NCI-H1417 treated with DMSO at 0.1 percent for 48 hours (cell line): ENCODE results near the gene UBE2D3.

Source experiments
- DNase-seq: peaks from one replicate; lab custom pipeline; 2025; lab: John Stamatoyannopoulos, UW

The UBE2D3 gene

DNA sequence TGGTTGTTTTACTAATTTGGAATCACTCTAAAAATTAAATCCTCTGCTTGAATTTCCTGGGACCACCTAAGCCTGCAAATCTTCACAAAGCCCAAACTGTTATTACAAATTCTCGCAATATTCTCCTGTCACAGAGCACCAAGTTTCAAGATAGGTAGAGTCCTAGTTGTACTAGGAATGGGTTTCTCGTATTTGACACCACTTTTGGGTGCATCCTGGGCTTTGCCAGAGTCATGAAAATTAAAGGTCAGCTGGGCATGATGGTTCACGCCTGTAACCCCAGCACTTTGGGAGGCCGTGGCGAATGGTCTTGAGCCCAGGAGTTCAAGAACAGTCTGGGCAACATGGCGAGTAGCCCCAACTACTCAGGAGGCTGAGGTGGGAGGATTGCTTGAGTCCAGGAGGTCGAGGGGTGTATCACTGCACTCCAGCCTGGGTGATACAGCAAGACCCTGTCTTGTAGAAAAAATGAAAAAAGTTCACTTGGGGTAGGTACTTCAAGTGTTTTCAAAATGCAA is 36.0 kb downstream of the UBE2D3 start:
- DNase-seq = no peak

DNA sequence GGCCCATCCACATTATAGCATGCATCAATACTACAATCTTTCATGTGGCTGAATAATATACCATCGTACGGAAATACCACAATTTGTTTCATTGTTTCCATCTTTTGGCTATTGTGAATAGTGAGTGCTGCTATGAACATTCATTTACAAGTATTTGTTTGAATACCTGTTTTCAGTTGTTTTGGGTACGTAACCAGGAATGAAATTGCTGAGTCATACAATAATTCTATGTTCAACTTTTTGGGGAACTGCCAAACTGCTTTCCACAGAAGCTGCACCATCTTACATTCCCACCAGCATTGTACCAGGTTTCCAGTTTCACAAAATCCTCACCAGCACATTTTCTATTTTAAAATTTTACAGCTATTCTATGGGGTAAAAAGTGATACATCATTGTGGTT is 38.0 kb downstream of the UBE2D3 start:
- no peak for DNase-seq

DNA sequence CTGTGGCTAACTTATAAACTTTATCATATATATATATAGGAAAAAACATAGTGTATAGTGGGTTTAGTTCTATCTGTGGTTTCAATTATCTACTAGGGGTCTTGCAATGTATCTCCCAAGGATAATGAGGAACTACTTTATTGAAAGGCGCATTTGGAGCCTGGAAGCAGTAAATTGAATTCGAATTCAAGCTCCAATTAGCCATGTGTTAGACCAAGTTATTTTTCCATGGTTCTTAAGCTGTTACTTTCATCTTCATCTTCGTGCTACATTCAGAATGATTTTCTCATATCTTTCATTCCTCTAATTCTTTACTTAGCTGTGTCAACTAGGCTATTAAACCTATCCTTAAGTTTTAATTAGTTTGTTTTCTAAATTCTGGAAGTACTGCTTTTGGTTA is 39.4 kb downstream of the UBE2D3 start:
- no peak for DNase-seq

DNA sequence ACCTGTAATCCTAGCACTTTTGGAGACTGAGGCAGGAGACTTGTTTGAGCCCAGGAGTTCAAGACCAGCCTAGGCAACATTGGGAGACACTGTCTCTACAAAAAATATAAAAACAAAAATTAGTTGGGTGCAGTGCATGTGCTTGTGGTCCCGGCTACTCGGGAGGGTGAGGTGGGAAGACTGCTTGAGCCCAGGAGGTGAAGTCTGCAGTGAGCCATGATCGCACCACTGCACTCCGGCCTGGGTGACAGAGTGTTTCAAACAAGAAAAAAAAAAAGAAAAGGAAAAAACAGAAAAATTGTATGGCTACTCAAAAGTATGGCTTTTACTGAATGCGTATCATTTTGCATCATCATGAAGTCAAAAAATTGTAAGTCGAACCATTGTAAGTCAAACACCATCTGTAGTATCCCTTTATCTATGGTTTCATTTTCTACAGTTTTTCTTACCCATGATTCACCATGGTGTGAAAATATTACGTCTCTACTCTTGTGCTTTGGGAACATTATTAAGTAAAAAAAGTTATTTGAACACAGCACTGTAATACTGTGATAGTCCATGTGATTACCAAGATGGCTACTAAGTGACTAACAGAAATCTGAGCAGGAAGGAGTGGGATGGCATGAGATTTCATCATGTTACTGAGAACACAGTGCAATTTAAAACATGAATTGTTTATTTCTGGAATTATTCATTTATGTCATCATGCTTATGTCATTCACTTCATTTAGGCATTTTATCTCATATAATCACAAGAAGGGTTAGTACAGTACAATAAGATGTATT is 40.1 kb downstream of the UBE2D3 start:
- DNase-seq = no peak

DNA sequence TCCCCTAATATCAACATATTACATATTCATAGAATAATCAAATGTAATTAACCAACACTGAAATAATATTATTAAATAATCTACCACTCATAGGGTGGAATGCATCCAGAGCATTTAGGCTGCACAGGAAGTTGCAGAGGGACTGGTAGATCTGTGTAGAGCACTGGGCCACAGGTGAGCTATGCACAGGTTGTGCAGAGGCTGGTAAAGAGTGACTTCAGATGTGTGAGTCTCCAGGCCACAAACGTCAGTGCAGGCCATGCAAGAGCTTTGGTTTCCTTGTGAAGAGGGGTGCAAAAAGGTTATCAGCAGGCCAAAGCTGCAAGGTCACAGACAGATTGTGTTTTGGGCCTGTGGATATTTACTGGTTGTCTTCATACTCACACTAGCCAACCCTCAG is 41.1 kb downstream of the UBE2D3 start:
- no peak for DNase-seq

DNA sequence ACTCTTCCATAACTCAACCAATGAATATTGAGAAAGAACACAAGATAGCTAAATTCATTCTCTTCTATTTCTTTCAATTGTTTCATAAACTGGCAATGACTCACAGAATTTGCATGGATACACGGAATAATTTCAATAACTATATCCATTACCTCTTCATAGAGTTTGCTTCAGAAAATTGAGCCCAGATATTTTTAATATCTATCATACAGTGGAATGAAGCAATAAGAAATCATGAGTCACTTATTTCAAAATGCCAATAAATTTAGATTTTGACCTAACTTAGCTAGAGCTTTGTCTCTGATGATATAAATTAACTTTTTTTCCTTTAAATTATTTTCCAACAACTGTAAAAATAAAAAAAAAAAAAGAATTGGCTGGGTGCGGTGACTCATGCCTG is 44.3 kb downstream of the UBE2D3 start:
- no peak for DNase-seq

DNA sequence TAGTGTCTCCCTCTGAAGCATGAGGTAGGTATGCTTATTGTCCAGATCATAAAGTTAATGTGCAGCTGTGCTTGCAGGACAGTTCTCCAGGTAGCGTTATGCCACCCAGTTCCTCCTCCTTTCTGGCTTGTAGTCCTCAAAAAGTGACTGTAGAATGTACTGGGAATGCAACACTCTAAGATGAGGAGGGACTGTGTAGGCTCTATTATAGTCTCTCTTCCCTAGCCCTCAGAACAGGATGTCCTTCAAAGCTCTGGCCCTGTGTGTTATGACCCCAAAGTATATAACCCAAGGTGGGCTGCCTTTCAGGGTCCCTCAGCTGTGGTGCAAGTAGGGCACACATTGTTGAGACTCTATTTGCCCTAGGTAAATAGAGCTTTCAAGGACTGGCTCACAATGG is 45.8 kb downstream of the UBE2D3 start:
- no peak for DNase-seq

DNA sequence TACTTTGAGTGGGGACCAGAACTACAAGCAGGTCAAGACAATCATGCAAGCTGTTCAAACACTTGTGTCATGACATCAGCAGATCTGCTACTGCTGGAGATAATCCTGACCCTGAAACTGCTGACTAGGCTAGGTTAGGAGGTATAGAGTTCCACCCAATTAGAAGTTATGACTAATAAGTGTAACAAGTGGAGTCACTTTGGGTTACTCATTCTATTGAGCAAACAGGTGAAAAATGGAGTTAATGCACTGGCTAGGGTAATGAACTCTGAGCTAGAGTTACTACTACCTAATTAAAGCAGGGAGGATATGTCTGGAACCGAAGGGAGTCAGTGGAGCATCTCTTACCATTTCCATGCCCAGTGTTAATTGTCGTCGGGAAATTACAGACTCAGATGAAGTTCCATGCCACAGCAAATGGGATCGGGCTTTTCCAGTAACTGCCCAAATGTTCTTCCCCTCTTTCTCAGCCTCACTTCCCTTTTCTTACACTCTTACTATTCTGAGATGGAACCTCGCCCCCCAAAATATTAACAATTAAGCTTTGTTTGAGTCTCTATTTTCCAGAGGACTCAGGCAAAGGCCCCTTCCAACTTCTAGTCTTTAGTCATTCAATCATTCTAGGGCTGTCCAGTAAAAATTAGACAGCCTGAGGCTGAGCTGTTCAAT is 46.7 kb downstream of the UBE2D3 start:
- DNase-seq = no peak

DNA sequence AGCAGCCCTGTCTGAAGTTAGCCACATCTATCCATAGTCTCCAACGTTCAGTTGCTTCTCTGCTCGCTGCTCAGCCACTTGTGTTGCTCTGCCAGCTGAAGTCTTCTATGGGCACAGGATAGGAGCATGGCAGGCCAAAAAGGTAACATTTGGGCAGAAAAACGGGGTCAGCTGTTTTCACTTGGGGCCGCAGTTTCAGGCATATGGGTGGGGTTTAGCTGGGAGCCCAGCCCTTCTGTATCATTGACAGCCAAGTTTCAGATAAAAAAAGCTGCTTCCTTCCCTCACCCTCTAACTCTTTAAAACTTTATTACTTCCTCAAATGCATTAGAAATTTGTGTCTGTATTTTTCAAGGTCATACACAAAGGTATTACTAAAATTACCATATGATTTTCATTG is 48.1 kb downstream of the UBE2D3 start:
- no peak for DNase-seq

DNA sequence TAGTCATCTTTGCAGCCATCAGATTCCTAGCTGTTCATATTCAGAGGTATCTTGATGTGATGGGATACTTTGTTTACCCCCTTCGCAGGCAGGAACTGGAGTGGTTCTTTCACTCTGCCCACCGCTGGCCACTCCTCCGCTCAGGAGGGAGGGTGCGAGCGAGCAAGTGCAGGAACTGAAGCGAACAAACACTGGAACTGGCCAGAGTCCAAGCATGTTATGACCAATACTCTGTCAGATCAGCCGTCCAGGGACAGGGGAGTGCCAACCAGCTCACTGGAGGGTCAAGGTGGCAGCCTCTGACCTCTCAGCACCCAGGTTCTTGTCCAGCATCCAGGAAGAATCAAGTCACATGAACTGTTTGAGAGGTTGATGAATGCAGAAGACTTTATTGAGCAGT is 48.6 kb downstream of the UBE2D3 start:
- no peak for DNase-seq

DNA sequence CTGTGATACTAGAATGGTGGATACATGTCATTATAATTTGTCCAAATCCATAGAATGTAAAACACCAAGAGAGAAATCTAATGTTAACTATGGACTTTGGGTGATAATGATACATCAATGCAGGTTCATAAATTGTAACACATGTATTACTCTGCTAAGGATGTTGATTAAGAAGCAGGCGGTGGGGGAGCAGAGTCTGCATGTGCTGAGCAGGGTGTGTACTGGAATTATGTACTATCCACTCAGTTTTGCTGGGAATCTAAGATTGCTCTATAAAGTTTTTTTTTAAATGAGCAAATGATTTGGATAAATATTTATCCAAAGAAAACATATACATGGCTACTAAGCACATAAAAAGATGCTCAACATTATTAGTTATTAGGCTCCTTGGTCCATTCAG is 51.5 kb downstream of the UBE2D3 start:
- no peak for DNase-seq

DNA sequence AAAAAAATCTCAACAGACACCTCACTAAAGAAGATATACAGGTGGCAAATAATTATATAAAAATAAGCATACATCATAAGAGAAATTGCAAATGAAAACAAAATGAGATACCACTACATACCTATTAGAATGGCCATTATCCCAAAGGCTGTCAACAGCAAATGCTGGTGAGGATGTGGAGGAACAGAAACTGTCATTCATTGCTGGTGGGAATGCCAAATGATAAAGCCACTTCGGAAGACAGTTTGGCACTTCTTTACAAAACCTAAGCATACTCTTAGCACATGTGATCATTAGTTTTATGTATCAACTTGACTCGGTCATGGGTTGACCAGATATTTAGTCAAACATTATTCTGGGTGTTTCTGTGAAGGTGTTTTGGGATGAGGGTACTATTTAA is 53.1 kb downstream of the UBE2D3 start:
- no peak for DNase-seq

DNA sequence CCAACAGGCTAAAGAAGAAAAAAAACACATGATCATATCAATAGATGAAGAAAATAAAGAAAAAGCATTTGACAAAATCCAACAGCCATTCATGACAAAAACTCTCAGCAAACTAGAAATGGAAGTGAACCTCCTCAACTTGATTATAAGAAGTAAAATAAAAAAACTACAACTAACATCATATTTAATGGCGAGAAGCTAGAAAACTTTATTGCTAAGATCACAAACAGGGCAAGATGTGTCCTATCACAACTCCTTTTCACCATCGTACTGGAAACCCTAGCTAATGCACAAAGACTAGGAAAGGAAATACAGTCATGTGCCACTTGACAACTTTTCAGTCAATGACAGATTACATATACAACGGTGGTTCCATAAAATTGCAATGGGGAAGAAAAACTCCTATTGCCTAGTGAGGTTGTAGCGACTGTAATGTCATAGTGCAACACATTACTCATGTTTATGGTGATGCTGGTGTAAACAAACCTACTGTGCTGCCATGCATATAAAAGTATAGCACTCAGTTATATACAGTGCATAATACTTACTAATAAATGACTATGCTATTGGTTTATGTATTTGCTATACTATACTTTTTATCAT is 54.5 kb downstream of the UBE2D3 start:
- DNase-seq = no peak

DNA sequence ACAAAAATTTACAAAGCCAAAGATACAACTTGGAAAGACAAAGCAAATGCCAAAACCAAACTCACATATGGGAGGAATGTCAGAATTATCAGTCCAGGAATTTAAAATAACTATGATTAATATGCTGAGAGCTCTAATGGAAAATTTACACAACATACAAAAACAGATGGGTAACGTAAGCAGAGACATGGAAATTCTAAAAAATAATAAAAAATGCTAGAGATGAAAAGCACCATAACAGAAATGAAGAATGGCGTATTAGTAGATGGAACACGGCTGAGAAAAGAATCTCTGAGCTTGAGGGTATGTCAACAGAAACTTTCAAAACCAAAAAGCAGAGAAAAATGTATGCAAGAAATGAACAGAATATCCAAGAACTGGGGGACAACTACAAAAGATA is 62.5 kb downstream of the UBE2D3 start:
- DNase-seq = no peak

DNA sequence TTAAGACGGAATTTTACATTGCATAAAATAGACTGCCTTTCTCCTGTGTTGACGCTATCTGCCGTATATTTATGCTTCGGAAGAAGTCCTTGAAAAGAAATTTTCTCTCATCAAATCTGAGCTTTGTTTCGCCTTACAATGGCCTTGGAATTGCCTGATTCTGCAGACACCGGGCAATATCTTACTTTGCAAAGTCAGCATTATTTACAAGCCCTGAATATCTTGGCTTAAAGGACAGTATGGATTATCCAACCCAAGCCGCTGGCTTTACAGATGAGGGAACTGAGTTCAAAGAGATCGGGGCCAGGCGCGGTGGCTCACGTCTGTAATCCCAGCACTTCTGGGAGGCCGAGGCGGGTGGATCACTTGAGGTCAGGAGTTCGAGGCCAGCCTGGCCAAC is 65.4 kb downstream of the UBE2D3 start:
- no peak for DNase-seq

DNA sequence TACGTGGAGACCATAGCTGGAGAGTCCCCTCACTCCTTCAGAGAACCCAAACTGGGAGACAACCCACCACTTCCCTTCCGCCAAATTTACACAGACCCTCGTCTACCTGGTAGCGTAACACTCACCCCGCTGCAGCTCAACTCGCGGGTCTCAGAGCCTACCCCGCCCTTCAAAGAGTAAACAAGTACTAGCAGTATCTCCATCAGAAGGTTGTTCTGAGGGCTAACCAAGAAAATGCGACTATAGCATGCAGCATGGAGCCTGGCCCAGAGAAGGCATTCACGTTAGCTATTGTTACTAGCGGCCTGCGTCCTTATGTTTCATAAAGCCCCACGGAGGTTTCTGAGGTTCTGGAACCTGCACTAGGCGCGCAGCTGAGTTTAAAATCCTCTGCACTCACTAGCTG is 66.1 kb downstream of the UBE2D3 start:
- DNase-seq = peak; percentile 8

DNA sequence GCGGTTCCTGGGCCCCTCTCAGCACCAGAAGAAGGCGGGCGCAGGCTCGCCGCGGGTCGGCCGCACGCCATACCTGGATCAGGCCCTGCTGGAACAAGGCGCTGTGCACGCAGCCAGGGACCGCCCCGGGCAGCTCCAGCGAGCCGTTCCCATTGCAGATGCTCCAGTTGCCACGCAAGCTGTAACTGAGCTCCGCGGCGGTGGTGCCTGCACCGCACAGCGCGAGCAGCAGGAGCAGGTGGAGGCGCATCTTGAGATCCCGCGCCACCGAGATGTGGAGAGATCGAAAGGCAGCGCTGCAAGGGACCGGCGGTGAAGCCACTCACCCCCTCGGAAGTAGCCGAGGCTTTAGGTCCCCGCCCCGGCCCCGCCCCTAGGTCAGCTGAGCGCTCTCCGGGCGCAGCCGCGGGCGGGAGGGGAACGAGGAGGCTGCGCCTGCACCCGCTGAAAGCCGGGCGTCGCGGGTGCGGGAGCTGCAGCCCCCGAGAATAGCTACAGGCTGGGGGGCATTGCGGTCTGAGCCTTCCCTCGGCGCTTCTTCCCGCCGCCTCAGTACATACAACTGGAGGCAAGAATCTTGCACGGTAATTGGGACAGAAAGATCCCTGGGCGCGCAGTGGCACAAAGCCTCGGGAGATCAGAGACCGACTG is 66.6 kb downstream of the UBE2D3 start, which contains the start of gene MANBA:
MANBA (minus strand) TSS at position 324 of the 651 bp plus-strand sequence; CDS start at position 250, 74 bp downstream.
- DNase-seq = peak; percentile 54

DNA sequence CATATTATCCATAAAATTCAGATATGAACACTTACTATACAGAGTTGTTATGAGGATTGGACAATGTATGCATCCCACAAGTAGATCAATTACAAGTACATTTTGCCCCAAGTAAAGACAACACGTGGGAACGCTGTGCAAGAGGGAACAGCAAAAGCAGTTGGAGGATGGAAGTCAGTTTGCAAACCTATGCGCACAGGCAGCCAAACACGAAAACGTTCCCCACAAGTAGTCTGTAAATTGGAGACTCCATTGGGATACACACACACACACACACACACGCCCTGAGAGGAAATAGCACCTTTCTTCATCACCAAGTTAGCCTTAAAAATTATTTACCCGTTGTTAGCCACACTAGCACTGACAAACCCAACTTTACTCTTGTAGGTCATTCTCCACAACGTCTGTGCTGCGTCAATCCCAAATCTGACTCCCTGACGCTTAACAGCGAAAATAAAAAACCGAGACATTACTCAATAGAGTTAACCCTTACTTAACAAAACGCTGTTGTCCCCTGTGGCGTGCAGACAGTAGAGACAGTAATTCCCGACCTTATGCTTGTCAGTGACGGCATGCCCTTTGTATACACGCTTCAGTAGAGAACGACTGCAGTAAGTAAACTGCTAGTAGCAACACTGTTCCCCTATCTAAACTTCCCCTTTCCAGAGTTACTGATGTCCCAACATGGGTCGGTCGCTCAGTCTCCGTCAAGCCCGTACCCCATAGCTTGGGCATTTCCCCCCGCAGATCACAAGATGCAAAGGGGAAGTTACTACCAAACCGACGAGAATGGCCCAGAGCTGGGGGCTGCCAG is 67.3 kb downstream of the UBE2D3 start:
- no peak for DNase-seq

DNA sequence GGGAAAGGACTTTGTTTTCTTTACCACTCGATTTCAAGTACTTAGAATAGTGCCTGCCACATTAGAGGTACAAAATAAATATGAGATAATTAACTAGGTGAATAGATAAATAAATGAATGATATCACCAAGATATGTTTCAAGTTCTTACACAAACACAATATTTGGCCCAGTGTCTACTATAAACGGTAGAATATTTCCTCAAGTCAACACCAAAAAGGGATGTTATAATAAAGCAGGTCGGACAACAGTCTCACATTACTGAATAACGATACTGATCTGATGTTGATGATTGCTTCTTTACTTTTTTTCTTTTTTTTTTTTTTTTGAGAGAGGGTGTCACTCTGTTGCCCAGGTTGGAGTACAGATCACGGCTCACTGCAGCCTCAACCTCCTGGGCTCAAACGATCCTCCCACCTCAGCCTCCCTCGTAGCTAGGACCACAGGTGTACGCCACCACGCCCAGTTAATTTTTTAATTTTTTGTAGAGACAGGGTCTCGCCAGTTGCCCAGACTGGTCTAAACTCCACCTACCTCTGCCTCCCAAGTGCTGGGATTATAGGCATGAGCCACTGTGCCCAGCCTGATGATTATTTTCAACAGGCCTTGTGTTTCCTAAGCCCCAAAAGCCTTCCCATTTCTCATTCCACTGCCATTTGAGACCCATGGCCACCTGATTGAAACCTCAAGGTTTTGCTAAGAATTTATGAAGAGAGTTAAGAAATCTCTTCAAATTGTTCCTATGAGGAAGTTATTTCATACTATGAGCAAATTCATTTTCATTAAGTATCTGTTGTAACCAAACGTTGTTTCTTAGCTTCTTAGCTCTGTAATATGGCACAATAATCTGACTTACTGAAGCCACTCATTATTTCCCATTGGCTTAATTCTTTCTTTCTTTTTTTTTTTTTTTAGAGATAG is 68.8 kb downstream of the UBE2D3 start:
- DNase-seq = no peak

DNA sequence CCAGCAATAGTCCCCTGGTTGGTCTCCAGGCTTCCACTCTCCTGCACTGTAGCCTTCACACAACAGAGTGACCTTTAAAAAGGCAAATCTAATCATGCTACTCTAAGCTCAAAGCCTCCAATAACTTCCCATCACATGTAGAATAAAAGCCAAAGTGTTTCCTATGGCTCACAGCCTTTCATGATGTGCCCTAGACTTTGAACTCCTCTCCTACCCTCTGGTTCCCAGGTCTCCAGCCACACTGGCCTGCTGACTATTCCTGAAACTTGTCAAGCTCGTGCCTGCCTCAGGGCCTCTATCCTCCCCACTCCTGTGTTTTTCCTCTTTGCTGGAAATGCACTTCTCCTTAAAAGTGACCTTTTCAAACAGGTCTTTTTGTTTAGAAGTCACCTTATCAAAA is 69.7 kb downstream of the UBE2D3 start:
- DNase-seq = no peak

DNA sequence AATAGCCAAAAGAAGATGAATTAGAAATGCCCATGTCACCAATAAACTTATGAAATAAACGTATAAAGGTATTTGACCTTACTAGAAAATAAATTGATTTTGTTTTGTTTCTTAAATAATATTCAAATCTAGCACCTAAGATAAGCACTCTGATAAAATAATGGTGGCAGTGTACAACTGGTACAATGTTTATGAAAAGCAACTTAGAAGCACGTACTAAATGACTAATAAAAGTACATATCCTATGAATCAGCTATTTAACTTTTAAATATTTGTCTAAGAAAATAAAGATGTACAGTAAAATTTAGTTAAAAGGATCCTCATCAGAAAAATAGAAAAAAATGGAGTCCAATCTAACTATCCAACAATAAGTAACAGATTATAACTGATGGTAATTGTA is 73.3 kb downstream of the UBE2D3 start:
- DNase-seq = no peak
